SK-N-SH (cell line): Measurements from ENCODE around the gene SCFD1.

Experiments used
- CTCF ChIP-seq: fragments of 200-600 bp; sonication (generic); IDR thresholded peaks from 2 replicates; pipeline ENCODE4 v1.6.1; 2017; ENCODE audit warnings: antibody characterized with exemption, mild to moderate bottlenecking, moderate library complexity
- FOXJ3 ChIP-seq: sonication (generic); formaldehyde crosslinking; IDR thresholded peaks from 2 replicates; pipeline ENCODE4 v1.5.1; 2020; ENCODE audit warnings: mild to moderate bottlenecking, missing genetic modification reagents
- IRF3 ChIP-seq: fragments of 150-350 bp; IDR thresholded peaks from 2 replicates; pipeline ENCODE4 v1.6.1; 2016; ENCODE audit warnings: mild to moderate bottlenecking, low read depth, low read length
- MAX ChIP-seq: IDR thresholded peaks from 2 replicates; pipeline ENCODE4 v1.4.0; 2012; ENCODE audit warnings: low read depth
- NFIC ChIP-seq: IDR thresholded peaks from 2 replicates; pipeline ENCODE4 v1.4.0; 2012; ENCODE audit warnings: borderline replicate concordance
- POLR2AphosphoS5 ChIP-seq: IDR thresholded peaks from 2 replicates; pipeline ENCODE4 v1.6.1; 2012; ENCODE audit warnings: low read depth, low read length
- RCOR1 ChIP-seq: fragments of 150-350 bp; IDR thresholded peaks from 2 replicates; pipeline ENCODE4 v1.6.1; 2017; ENCODE audit warnings: antibody characterized with exemption, low read length
- SIN3A ChIP-seq: IDR thresholded peaks from 2 replicates; pipeline ENCODE4 v1.6.1; 2012; ENCODE audit warnings: low read depth, mild to moderate bottlenecking, low read length, moderate library complexity, borderline replicate concordance
- TAF1 ChIP-seq: IDR thresholded peaks from 2 replicates; pipeline ENCODE4 v1.6.1; 2012; ENCODE audit warnings: low read depth, mild to moderate bottlenecking, low read length, moderate library complexity, borderline replicate concordance
- TEAD4 ChIP-seq: IDR thresholded peaks from 2 replicates; pipeline ENCODE4 v1.4.0; 2012; ENCODE audit warnings: mild to moderate bottlenecking, borderline replicate concordance; ENCODE audit not compliant: insufficient read depth
- USF2 ChIP-seq: fragments of 150-350 bp; IDR thresholded peaks from 2 replicates; pipeline ENCODE4 v1.6.1; 2017; ENCODE audit warnings: antibody characterized with exemption, low read length, low read depth, borderline replicate concordance
- YY1 ChIP-seq: IDR thresholded peaks from 2 replicates; pipeline ENCODE4 v1.4.0; 2012; ENCODE audit warnings: low read depth, mild to moderate bottlenecking
- TF ChIP-seq, protein P1 (sequence below): IDR thresholded peaks from 2 replicates; pipeline ENCODE4 v1.6.1; 2012; ENCODE audit warnings: mild to moderate bottlenecking, low read depth, low read length, moderate library complexity

DNA sequence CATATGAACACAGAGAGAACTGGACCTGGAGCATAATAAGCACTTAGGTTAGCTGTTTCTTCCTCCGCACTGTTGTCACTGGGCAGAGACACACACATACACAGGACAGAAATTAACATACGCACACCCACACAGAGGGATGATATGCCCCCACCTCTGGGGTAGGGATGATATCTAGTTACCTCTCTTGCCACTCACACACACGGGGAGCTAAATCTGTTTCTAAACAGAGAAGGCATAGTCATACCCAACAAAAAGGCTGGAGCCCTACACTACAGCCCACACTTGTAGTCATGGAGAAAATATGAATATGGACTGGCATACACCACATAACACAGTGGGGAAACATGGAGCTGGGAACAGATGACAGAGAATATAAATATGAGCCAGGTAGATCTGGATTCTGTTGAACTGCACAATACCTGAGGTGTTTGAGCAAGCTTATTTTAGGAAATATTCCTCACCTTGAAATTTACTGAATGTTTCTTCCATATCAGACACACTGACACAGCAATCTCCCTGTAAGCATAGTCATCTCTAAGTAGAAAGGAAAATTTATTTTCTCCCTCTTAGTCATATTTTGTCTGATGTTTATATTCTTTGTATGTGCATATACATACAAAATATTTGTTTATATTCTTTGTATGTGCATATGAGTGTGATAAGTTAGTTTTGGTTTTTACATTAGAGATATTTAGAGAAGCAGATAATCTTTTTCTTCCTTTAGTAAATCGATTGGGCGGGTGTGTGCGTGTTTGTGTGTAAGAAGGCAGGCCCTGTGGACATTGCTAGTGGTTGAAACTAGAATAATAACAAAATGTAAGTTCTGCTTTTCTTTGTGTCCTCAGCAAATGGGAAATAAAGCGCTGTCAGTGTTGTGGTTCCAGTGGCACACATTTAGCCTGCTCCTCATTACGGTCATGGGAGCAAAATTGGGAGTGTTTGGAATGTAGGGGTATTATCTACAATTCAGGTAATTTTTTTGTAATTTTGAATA is 20.9 kb upstream of the SCFD1 start:
- TF ChIP-seq CTCF, result no peak
- TF ChIP-seq SIN3A, result no peak
- TF ChIP-seq TAF1, result no peak
- no peak for TF ChIP-seq FOXJ3
- TF ChIP-seq, protein P1, sequence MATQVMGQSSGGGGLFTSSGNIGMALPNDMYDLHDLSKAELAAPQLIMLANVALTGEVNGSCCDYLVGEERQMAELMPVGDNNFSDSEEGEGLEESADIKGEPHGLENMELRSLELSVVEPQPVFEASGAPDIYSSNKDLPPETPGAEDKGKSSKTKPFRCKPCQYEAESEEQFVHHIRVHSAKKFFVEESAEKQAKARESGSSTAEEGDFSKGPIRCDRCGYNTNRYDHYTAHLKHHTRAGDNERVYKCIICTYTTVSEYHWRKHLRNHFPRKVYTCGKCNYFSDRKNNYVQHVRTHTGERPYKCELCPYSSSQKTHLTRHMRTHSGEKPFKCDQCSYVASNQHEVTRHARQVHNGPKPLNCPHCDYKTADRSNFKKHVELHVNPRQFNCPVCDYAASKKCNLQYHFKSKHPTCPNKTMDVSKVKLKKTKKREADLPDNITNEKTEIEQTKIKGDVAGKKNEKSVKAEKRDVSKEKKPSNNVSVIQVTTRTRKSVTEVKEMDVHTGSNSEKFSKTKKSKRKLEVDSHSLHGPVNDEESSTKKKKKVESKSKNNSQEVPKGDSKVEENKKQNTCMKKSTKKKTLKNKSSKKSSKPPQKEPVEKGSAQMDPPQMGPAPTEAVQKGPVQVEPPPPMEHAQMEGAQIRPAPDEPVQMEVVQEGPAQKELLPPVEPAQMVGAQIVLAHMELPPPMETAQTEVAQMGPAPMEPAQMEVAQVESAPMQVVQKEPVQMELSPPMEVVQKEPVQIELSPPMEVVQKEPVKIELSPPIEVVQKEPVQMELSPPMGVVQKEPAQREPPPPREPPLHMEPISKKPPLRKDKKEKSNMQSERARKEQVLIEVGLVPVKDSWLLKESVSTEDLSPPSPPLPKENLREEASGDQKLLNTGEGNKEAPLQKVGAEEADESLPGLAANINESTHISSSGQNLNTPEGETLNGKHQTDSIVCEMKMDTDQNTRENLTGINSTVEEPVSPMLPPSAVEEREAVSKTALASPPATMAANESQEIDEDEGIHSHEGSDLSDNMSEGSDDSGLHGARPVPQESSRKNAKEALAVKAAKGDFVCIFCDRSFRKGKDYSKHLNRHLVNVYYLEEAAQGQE, result no peak
- TF ChIP-seq YY1, result no peak
- no peak for TF ChIP-seq MAX
- TF ChIP-seq NFIC, result no peak
- TF ChIP-seq RCOR1, result no peak
- no peak for TF ChIP-seq TEAD4
- TF ChIP-seq IRF3, result no peak
- no peak for TF ChIP-seq USF2
- no peak for TF ChIP-seq POLR2AphosphoS5
